Naive thymus-derived CD4-positive, alpha-beta T cell (primary cell): Measurements from ENCODE around the gene TMTC4. TPM values are rescaled to one million over a fixed set of nuclear protein-coding genes. Genes with fewer than 3 reads are reported as not detected.
"Not testable (repeated sequence)": the region's sequence is repeated elsewhere in the genome, so short reads cannot be mapped to it uniquely, and the experiment has no call there.

ENCODE experiments used
- ATAC-seq: fragments of 150-1000 bp; cut with Tn5 transposase; 2 replicates; pipeline ENCODE4 v1.10.0; 2021; ENCODE audit warnings: mild to moderate bottlenecking, moderate library complexity
- CTCF ChIA-PET: fragments of 350-600 bp; sonication (Branson Sonifier 250); formaldehyde crosslinking; loops from one replicate; lab custom pipeline; 2021; ENCODE audit warnings: antibody characterized with exemption; lab: Charles Lee
- POLR2A ChIA-PET: fragments of 350-600 bp; sonication (Branson Sonifier 250); formaldehyde crosslinking; loops from one replicate; lab custom pipeline; 2021; ENCODE audit warnings: antibody characterized with exemption, inconsistent platforms; lab: Charles Lee
- DNase-seq, 9 donors: peaks; one replicate each; pipeline versions ENCODE4 v3.0.0 to v3.0.0-alpha.2; 2020 to 2022; ENCODE audit warnings: mixed read lengths in 1 of 9
- H3K27ac ChIP-seq: one replicate; pipeline ENCODE4 v1.7.0; 2013; ENCODE audit warnings: mild to moderate bottlenecking, low read depth, low read length, moderate library complexity
- H3K27me3 ChIP-seq, 2 donors: one replicate each; pipeline ENCODE4 v1.7.0; 2013; ENCODE audit warnings: low read length in 2 of 2, mild to moderate bottlenecking in 2 of 2, moderate library complexity in 2 of 2; ENCODE audit not compliant: control insufficient read depth in 2 of 2, insufficient read depth in 2 of 2
- H3K36me3 ChIP-seq, 3 experiments: 1 replicate in 2 of 3; 2 replicates in 1 of 3; pipeline ENCODE4 v1.7.0; 2013; ENCODE audit warnings: low read length in 3 of 3, mild to moderate bottlenecking in 3 of 3, moderate library complexity in 1 of 3; ENCODE audit not compliant: insufficient read depth in 3 of 3, control insufficient read depth in 2 of 3
- H3K4me1 ChIP-seq, 2 donors: one replicate each; pipeline ENCODE4 v1.7.0; 2013; ENCODE audit warnings: low read length in 2 of 2, mild to moderate bottlenecking in 2 of 2, moderate library complexity in 1 of 2; ENCODE audit not compliant: control insufficient read depth in 2 of 2, insufficient read depth in 2 of 2
- H3K4me3 ChIP-seq: 2 replicates; pipeline ENCODE4 v1.7.0; 2013; ENCODE audit warnings: mild to moderate bottlenecking, low read length
- H3K9me3 ChIP-seq, 3 experiments: 1 replicate in 2 of 3; 2 replicates in 1 of 3; pipeline ENCODE4 v1.7.0; 2013; ENCODE audit warnings: low read length in 3 of 3; ENCODE audit not compliant: control insufficient read depth in 2 of 3
- H3K27ac Mint-ChIP-seq, 9 donors: one replicate each; pipeline ENCODE4 v1.8.0; 2020 to 2022; ENCODE audit warnings: mixed read lengths in 9 of 9, mild to moderate bottlenecking in 8 of 9, moderate library complexity in 5 of 9, inconsistent platforms in 2 of 9
- H3K27me3 Mint-ChIP-seq, 5 donors: one replicate each; pipeline ENCODE4 v1.8.0; 2021 to 2022; ENCODE audit warnings: mixed read lengths in 5 of 5, mild to moderate bottlenecking in 1 of 5
- H3K36me3 Mint-ChIP-seq, 5 donors: one replicate each; pipeline ENCODE4 v1.8.0; 2020 to 2022; ENCODE audit warnings: mixed read lengths in 5 of 5, mild to moderate bottlenecking in 3 of 5, inconsistent platforms in 1 of 5
- H3K4me1 Mint-ChIP-seq, 7 donors: one replicate each; pipeline ENCODE4 v1.8.0; 2020 to 2022; ENCODE audit warnings: mixed read lengths in 7 of 7, mild to moderate bottlenecking in 3 of 7, inconsistent platforms in 1 of 7
- H3K4me3 Mint-ChIP-seq, 10 donors: one replicate each; pipeline ENCODE4 v1.8.0; 2020 to 2022; ENCODE audit warnings: mild to moderate bottlenecking in 10 of 10, mixed read lengths in 10 of 10, moderate library complexity in 6 of 10, inconsistent platforms in 2 of 10
- H3K9me3 Mint-ChIP-seq, 11 donors: one replicate each; pipeline ENCODE4 v1.8.0; 2020 to 2022; ENCODE audit warnings: mixed read lengths in 11 of 11, mild to moderate bottlenecking in 4 of 11, inconsistent platforms in 1 of 11, moderate library complexity in 1 of 11
- intact Hi-C, 2 donors: fragments of 100-400 bp; cut with micrococcal nuclease; formaldehyde crosslinking; loops; one replicate each; pipeline ENCODE4 v1.15.1; 2023
- polyA plus RNA-seq, 2 donors: library from polyadenylated mRNA; unstranded; fragments of 300-500 nt; fragmentation: Illumina TruSeq; gene quantifications; one replicate each; pipeline ENCODE4 v1.2.3, GENCODE V29; 2021
- total RNA-seq, 6 experiments: library from RNA in 5 of 6; stranded (reverse) in 5 of 6; gene quantifications; 1 replicate in 5 of 6; 2 replicates in 1 of 6; pipeline ENCODE4 v1.2.3 and lab custom pipeline; 2021 to 2026

TMTC4 gene
- total and polyA plus RNA-seq, 7 experiments from 2014 or later, result 3.2 to 25.1 (median 15.7) TPM

DNA sequence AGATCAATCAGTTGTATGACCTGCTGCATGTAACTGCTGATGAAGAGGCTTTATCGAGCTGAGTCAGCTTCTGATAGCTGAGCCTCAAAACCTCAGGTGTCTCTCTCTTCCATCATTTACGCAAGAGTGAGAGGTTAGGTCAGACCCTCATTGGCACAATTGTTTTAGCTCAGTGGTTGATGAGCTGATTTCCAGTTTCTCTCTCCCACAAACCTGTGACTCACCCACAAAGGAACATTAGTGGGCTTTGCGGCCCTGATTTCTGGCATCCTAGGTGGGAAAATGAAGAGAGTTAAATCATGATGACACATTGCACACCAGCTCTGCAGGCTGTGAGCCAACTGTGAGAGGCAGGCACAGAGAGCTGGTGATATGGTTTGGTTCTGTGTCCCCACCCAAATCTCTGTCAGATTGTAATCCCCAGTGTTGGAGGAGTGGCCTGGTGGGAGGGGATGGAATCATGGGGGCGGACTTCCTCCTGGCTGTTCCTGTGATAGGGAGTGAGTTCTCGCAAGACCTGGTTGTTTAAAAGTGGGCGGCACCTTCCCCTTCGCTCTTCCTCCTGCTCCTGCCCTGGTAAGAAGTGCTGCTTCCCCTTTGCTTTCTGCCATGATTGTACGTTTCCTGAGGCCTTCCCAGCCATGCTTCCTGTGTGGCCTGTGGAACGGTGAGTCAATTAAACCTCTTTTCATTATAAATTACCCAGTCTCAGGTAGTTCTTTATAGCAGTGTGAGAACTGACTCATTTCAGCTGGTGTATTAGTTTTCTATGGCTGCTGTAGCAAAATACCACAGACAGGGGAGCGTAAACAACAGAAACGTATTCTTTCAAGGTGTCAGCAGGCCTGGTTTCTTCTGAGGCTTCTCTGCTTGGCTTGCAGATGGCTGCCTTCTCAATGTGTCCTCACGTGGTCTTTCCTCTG lies 33.5 kb upstream of the TMTC4 start:
- no peaks in the 10 kb centered on the region for H3K27me3 ChIP-seq
- H3K36me3 ChIP-seq, result no peaks in the 10 kb centered on the region
- no peak overlapping the region for H3K4me3 Mint-ChIP-seq
- intact Hi-C loops, result loop anchor here in 1 of 2 donors (2.0 kb wide), 1 partner anchor 15 kb away; no protein-coding TSS in a partner anchor
- H3K27me3 Mint-ChIP-seq, result no peaks in the 10 kb centered on the region
- H3K27ac Mint-ChIP-seq, result no peak overlapping the region
- ATAC-seq (no peak), DNase-seq (no peak)
- no peaks in the 10 kb centered on the region for H3K9me3 ChIP-seq
- no peaks in the 10 kb centered on the region for H3K36me3 Mint-ChIP-seq
- H3K4me1 Mint-ChIP-seq, result no peaks in the 10 kb centered on the region
- H3K4me1 ChIP-seq, result no peaks in the 10 kb centered on the region
- ChIA-PET CTCF (no interaction called here), POLR2A (no interaction called here)
- H3K9me3 Mint-ChIP-seq, result no peaks in the 10 kb centered on the region
- H3K4me3 ChIP-seq, result no peak overlapping the region
- H3K27ac ChIP-seq, result no peak overlapping the region

DNA sequence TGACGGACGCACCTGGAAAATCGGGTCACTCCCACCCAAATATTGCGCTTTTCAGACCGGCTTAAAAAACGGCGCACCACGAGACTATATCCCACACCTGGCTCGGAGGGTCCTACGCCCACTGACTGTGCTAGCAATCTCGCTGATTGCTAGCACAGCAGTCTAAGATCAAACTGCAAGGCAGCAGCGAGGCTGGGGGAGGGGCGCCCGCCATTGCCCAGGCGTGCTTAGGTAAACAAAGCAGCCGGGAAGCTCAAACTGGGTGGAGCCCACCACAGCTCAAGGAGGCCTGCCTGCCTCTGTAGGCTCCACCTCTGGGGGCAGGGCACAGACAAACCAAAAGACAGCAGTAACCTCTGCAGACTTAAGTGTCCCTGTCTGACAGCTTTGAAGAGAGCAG lies 23.7 kb upstream of the TMTC4 start:
- POLR2A ChIA-PET, H3K4me3 Mint-ChIP-seq, H3K36me3 Mint-ChIP-seq, H3K4me3 ChIP-seq, H3K4me1 ChIP-seq, H3K9me3 ChIP-seq, DNase-seq, H3K36me3 ChIP-seq, H3K4me1 Mint-ChIP-seq, H3K27ac ChIP-seq, CTCF ChIA-PET, H3K9me3 Mint-ChIP-seq, intact Hi-C loops, H3K27ac Mint-ChIP-seq, ATAC-seq, H3K27me3 ChIP-seq: not testable (repeated sequence)
- H3K27me3 Mint-ChIP-seq, result peaks cover 7 to 19% (median 18%) of the 10 kb centered on the region in 5 donors

DNA sequence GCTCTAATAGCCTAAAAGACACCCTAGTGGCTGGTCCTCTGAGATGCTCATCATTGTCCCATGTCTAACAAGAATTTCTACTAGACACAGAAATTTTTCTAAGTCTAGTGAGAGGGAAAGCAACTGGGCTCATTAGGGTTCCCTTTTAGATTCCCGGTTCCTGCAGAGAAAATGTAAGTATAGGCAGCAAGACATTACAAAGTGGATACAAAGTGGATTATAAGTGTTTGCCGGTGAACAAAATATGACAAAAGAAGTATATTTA lies 20.8 kb upstream of the TMTC4 start:
- no peak for ATAC-seq
- Histone ChIP-seq H3K9me3 (peaks cover 0 to under 1% (median 0%) of the 10 kb centered on the region in 3 experiments), H3K27me3 (no peaks in the 10 kb centered on the region), H3K4me1 (no peaks in the 10 kb centered on the region), H3K27ac (no peak overlapping the region), H3K4me3 (no peak overlapping the region), H3K36me3 (no peaks in the 10 kb centered on the region)
- Mint-ChIP-seq H3K4me3 (no peak overlapping the region), H3K36me3 (peaks cover 0 to 7% (median 3%) of the 10 kb centered on the region in 5 donors), H3K27me3 (peaks cover 10 to 37% (median 28%) of the 10 kb centered on the region in 5 donors), H3K9me3 (peaks cover 0 to 18% (median 6%) of the 10 kb centered on the region in 11 donors), H3K4me1 (no peaks in the 10 kb centered on the region), H3K27ac (no peak overlapping the region)
- DNase-seq, result no peak
- intact Hi-C loops, result no loop called here
- ChIA-PET CTCF (no interaction called here), POLR2A (interaction anchor here (0.6 kb wide), 1 partner anchor 156 kb away, joined by 3 read pairs; no protein-coding TSS in a partner anchor)

DNA sequence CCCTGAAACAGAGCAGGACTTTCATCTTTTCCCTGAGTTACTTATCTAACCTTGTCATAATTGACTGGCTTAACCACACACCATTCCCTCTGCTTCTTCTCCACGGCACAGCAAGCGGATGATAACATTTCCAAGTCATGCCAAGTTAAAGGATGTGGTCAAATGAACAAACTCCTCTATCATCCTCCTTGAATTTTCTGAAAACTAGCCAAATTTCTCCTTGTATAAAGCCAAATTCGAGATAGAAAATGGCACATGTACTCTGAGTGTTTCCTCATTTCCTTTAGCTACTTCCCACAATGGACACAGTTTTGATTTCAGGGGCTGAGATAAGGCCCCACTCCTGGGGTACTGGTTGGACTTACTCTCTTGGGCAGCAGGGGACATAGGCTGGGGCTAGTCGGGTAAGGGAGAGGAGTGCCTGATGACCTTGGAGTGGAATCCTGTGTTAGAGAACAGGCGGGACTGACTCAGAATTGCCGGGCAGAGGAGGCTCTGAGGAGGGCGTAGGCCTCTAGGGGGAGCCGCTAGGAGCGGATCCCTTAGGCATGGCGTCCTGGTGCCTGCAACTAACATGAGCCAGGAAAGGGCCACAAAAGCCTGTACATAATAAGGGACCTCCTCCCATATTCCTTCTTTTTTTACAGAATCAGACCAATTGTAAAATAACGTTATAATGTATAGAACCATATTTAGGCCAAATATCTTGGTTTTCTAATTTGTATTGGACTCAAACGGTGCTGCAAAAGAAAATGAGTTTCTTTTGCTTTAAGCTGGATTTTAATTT lies 20.3 kb upstream of the TMTC4 start:
- ATAC-seq, result no peak
- CTCF ChIA-PET, result no interaction called here
- peaks cover 0 to 4% (median 0%) of the 10 kb centered on the region in 3 experiments for H3K9me3 ChIP-seq
- intact Hi-C loops, result no loop called here
- H3K4me1 Mint-ChIP-seq, result no peaks in the 10 kb centered on the region
- no peak overlapping the region for H3K4me3 ChIP-seq
- no peaks in the 10 kb centered on the region for H3K27me3 ChIP-seq
- no peak overlapping the region for H3K27ac Mint-ChIP-seq
- no peaks in the 10 kb centered on the region for H3K4me1 ChIP-seq
- POLR2A ChIA-PET, result interaction anchor here (0.6 kb wide), 1 partner anchor 155 kb away, joined by 3 read pairs; no protein-coding TSS in a partner anchor
- H3K27me3 Mint-ChIP-seq, result peaks cover 10 to 37% (median 28%) of the 10 kb centered on the region in 5 donors
- no peak overlapping the region for H3K27ac ChIP-seq
- DNase-seq, result no peak
- peaks cover 0 to 23% (median 6%) of the 10 kb centered on the region in 11 donors for H3K9me3 Mint-ChIP-seq
- H3K36me3 ChIP-seq, result no peaks in the 10 kb centered on the region
- H3K36me3 Mint-ChIP-seq, result peaks cover 0 to 7% (median 3%) of the 10 kb centered on the region in 5 donors
- H3K4me3 Mint-ChIP-seq, result no peak overlapping the region

DNA sequence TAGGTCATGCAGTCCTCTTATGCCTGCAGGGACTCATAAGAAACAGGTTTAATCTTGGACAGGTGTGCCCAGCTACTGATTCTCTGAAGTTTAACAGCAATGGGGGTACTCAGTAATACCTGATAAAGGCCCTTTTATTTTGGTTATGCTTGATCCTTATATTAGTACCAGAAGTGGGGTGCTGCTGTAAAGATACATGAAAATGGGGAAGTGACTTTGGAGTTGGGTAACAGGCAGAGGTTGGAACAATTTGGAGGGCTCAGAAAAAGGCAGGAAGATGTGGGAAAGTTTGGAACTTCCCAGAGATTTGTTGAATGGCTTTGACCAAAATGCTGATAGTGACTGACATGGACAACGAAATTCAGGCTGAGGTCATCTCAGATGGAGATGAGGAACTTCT lies 14.6 kb upstream of the TMTC4 start:
- Histone ChIP-seq H3K4me3 (no peak overlapping the region), H3K9me3 (peaks cover 0 to 4% (median 0%) of the 10 kb centered on the region in 3 experiments), H3K27ac (no peak overlapping the region), H3K36me3 (no peaks in the 10 kb centered on the region), H3K27me3 (no peaks in the 10 kb centered on the region), H3K4me1 (no peaks in the 10 kb centered on the region)
- Mint-ChIP-seq H3K4me3 (no peak overlapping the region), H3K4me1 (no peaks in the 10 kb centered on the region), H3K9me3 (peaks cover 0 to 39% (median 18%) of the 10 kb centered on the region in 11 donors), H3K27ac (no peak overlapping the region), H3K36me3 (peaks cover 0 to 15% (median 11%) of the 10 kb centered on the region in 5 donors), H3K27me3 (peaks cover 9 to 26% (median 21%) of the 10 kb centered on the region in 5 donors)
- intact Hi-C loops, result no loop called here
- DNase-seq (no peak), ATAC-seq (no peak)
- ChIA-PET CTCF (no interaction called here), POLR2A (no interaction called here)

DNA sequence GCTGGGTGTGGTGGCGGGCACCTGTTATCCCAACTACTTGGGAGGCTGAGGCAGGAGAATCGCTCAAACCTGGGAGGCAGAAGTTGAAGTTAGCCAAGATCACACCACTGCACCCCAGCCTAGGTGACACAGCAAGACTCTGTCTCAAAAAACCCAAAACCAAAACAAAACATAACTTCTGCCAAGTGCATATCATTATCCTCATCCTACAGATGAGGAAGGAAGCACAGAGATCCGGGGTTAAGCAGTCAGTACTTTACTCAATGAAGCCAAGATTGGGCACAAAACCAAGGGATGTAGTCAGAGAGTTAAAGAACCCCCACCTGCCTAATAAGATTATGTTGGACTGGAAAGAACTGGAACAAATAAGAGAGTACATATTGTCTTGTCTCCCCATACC lies 5.5 kb upstream of the TMTC4 start:
- DNase-seq, result no peak
- no peaks in the 10 kb centered on the region for H3K4me1 ChIP-seq
- no peaks in the 10 kb centered on the region for H3K36me3 Mint-ChIP-seq
- POLR2A ChIA-PET, result no interaction called here
- peaks cover 0 to 33% (median 12%) of the 10 kb centered on the region in 5 donors for H3K27me3 Mint-ChIP-seq
- H3K27ac Mint-ChIP-seq, result no peak overlapping the region
- H3K4me1 Mint-ChIP-seq, result peaks cover 9 to 12% (median 9%) of the 10 kb centered on the region in 7 donors
- CTCF ChIA-PET, result no interaction called here
- no peak overlapping the region for H3K4me3 Mint-ChIP-seq
- no peak for ATAC-seq
- H3K4me3 ChIP-seq, result no peak overlapping the region
- H3K36me3 ChIP-seq, result no peaks in the 10 kb centered on the region
- H3K27me3 ChIP-seq, result no peaks in the 10 kb centered on the region
- H3K9me3 Mint-ChIP-seq, result peaks cover 0 to 3% (median 0%) of the 10 kb centered on the region in 11 donors
- no peaks in the 10 kb centered on the region for H3K9me3 ChIP-seq
- H3K27ac ChIP-seq, result no peak overlapping the region
- intact Hi-C loops, result no loop called here
